Prostate gland (tissue), 2 donors: ENCODE results near the gene CAMK2N1. TPM values are rescaled to one million over a fixed set of nuclear protein-coding genes. Genes with fewer than 3 reads are reported as not detected.

Source experiments
- DNase-seq: peaks from one replicate; pipeline ENCODE4 v3.0.0-alpha.2; 2019; ENCODE audit warnings: low spot score
- H3K27ac ChIP-seq, 2 donors: fragments of 200-600 bp; sonication (generic); 2 replicates each; pipeline ENCODE4 v1.5.1; 2017 to 2019
- H3K27me3 ChIP-seq: fragments of 200-600 bp; sonication (generic); replicated peaks from 2 replicates; pipeline ENCODE4 v1.5.1; 2019; ENCODE audit not compliant: insufficient read depth
- H3K36me3 ChIP-seq, 2 donors: fragments of 200-600 bp; sonication (generic); 1 replicate in 1 of 2; 2 replicates in 1 of 2; pipeline versions ENCODE4 v1.5.1 to v1.8.1; 2017 to 2019
- H3K4me1 ChIP-seq: fragments of 200-600 bp; sonication (generic); replicated peaks from 2 replicates; pipeline ENCODE4 v1.5.1; 2019
- H3K4me3 ChIP-seq, 2 donors: fragments of 200-600 bp; sonication (generic); 2 replicates each; pipeline ENCODE4 v1.5.1; 2017 to 2019
- H3K9me3 ChIP-seq: fragments of 200-600 bp; sonication (generic); 2 replicates; pipeline ENCODE4 v1.5.1; 2017
- CTCF ChIP-seq, 4 experiments: fragments of 200-600 bp in 2 of 4; fragments of 450-650 bp in 2 of 4; sonication (generic) in 2 of 4; IDR thresholded peaks; 1 replicate in 3 of 4; 2 replicates in 1 of 4; pipeline ENCODE4 v1.5.1; 2016 to 2019; ENCODE audit warnings: antibody characterized with exemption in 4 of 4, mild to moderate bottlenecking in 2 of 4, moderate library complexity in 2 of 4
- POLR2A ChIP-seq: fragments of 450-650 bp; IDR thresholded peaks from one replicate; pipeline ENCODE4 v1.6.1; 2016; ENCODE audit warnings: antibody characterized with exemption, mild to moderate bottlenecking
- POLR2AphosphoS5 ChIP-seq: sonication (generic); formaldehyde crosslinking; IDR thresholded peaks from one replicate; pipeline ENCODE4 v1.6.1; 2017; ENCODE audit warnings: antibody characterized with exemption
- WGBS: methylation state at CpG from one replicate; pipeline ENCODE4 v1.1.5; 2018; 5-methylcytosine and 5-hydroxymethylcytosine counted together
- intact Hi-C: fragments of 100-400 bp; cut with DNase I; formaldehyde crosslinking; loops from one replicate; pipeline ENCODE4 v1.14.2; 2022
- total RNA-seq, 2 donors: library from RNA; depleted of rRNA; stranded (reverse); fragments of >200 nt; gene quantifications; one replicate each; pipeline ENCODE4 v1.1.0, GENCODE V29; 2016

Gene CAMK2N1
- total RNA-seq, 2 donors from 2014 or later: 12.7 to 17.4 TPM

- H3K27ac ChIP-seq: no peak overlapping the region
- no peaks in the 10 kb centered on the region for H3K4me1 ChIP-seq
- DNase-seq: no peak
- no peaks in the 10 kb centered on the region for H3K36me3 ChIP-seq
- peaks cover 10% of the 10 kb centered on the region for H3K27me3 ChIP-seq
- no peaks in the 10 kb centered on the region for H3K9me3 ChIP-seq
- no peak for TF ChIP-seq POLR2AphosphoS5
- TF ChIP-seq CTCF (IDR thresholded peaks at IDR 0.05): no peak
- TF ChIP-seq POLR2A: no peak
- 90% methylated on average over 4 of the region's 4 CpGs for WGBS
- H3K4me3 ChIP-seq: no peak overlapping the region
- intact Hi-C loops: no loop called here
These were observed 32.0 kb downstream of the CAMK2N1 start for GRCh38 chr1:20454004-20454403.

GRCh38 chr1:20449735-20450311 lies 36.2 kb downstream of the CAMK2N1 start:
- TF ChIP-seq CTCF (IDR thresholded peaks at IDR 0.05): no peak
- TF ChIP-seq POLR2A: no peak
- no peak for TF ChIP-seq POLR2AphosphoS5
- peaks cover 13% of the 10 kb centered on the region for H3K27me3 ChIP-seq
- no peaks in the 10 kb centered on the region for H3K36me3 ChIP-seq
- 73% methylated on average over 4 of the region's 4 CpGs for WGBS
- H3K4me3 ChIP-seq: no peak overlapping the region
- no peak for DNase-seq
- no peak overlapping the region for H3K27ac ChIP-seq
- no peaks in the 10 kb centered on the region for H3K4me1 ChIP-seq
- intact Hi-C loops: no loop called here
- H3K9me3 ChIP-seq: no peaks in the 10 kb centered on the region

GRCh38 chr1:20448671-20449071 lies 37.3 kb downstream of the CAMK2N1 start:
- Histone ChIP-seq H3K27ac (no peak overlapping the region), H3K9me3 (no peaks in the 10 kb centered on the region), H3K36me3 (no peaks in the 10 kb centered on the region), H3K4me3 (no peak overlapping the region), H3K27me3 (peaks cover 13% of the 10 kb centered on the region), H3K4me1 (no peaks in the 10 kb centered on the region)
- intact Hi-C loops: no loop called here
- TF ChIP-seq CTCF (IDR thresholded peaks at IDR 0.05) (no peak), POLR2AphosphoS5 (no peak), POLR2A (no peak)
- DNase-seq: no peak
- 22% methylated on average over 9 of the region's 9 CpGs for WGBS

GRCh38 chr1:20447794-20448193 lies 38.2 kb downstream of the CAMK2N1 start:
- Histone ChIP-seq H3K4me1 (no peaks in the 10 kb centered on the region), H3K4me3 (no peak overlapping the region), H3K36me3 (no peaks in the 10 kb centered on the region), H3K27me3 (peaks cover 13% of the 10 kb centered on the region), H3K27ac (no peak overlapping the region), H3K9me3 (no peaks in the 10 kb centered on the region)
- intact Hi-C loops: no loop called here
- no peak for DNase-seq
- no peak for TF ChIP-seq CTCF (IDR thresholded peaks at IDR 0.05)
- no peak for TF ChIP-seq POLR2AphosphoS5
- TF ChIP-seq POLR2A: no peak
- 94% methylated on average over 7 of the region's 7 CpGs for WGBS

- Histone ChIP-seq H3K27me3 (peaks cover 9% of the 10 kb centered on the region), H3K36me3 (no peaks in the 10 kb centered on the region), H3K27ac (no peak overlapping the region), H3K4me3 (no peak overlapping the region), H3K9me3 (no peaks in the 10 kb centered on the region), H3K4me1 (no peaks in the 10 kb centered on the region)
- 67% methylated on average over 7 of the region's 7 CpGs for WGBS
- no peak for TF ChIP-seq POLR2AphosphoS5
- TF ChIP-seq POLR2A: no peak
- no peak for TF ChIP-seq CTCF (IDR thresholded peaks at IDR 0.05)
- intact Hi-C loops: no loop called here
- DNase-seq: no peak
These were observed 39.2 kb downstream of the CAMK2N1 start for GRCh38 chr1:20446796-20447195.
